Peyer's patch (tissue), 4 donors: ENCODE results near the gene BLM.

Experiments
- POLR2A ChIP-seq, 2 donors: fragments of 450-650 bp; IDR thresholded peaks; one replicate each; pipeline ENCODE4 v1.5.1; 2017; ENCODE audit warnings: antibody characterized with exemption in 2 of 2, mild to moderate bottlenecking in 2 of 2, moderate library complexity in 2 of 2
- TF ChIP-seq, protein P1 (sequence below), 6 experiments: fragments of 450-650 bp in 4 of 6; fragments of 200-600 bp in 2 of 6; sonication (generic) in 1 of 6; IDR thresholded peaks; one replicate each; pipeline ENCODE4 v1.5.1; 2017 to 2019; ENCODE audit warnings: antibody characterized with exemption in 6 of 6, mild to moderate bottlenecking in 3 of 6, moderate library complexity in 1 of 6

DNA sequence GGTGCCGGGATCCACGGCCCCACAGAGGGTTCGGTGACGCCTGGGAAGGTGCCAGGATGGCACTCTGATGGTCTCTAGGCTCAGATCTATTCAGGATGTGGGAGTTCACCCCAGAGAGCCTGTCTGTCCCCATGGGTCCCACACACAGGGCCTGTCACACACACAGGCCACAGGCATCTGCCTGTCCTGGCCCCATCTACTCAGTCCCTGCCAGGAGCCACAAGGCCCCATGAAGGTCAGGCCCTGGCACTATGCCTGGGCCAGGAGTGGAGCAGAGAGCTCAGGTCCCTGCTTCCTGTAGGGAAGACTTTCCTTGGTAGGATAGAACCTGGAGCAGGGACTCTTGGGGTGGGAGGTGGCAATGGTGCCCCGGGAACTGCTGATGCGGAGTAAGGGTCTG is 102.2 kb downstream of the BLM start:
- TF ChIP-seq, protein P1, sequence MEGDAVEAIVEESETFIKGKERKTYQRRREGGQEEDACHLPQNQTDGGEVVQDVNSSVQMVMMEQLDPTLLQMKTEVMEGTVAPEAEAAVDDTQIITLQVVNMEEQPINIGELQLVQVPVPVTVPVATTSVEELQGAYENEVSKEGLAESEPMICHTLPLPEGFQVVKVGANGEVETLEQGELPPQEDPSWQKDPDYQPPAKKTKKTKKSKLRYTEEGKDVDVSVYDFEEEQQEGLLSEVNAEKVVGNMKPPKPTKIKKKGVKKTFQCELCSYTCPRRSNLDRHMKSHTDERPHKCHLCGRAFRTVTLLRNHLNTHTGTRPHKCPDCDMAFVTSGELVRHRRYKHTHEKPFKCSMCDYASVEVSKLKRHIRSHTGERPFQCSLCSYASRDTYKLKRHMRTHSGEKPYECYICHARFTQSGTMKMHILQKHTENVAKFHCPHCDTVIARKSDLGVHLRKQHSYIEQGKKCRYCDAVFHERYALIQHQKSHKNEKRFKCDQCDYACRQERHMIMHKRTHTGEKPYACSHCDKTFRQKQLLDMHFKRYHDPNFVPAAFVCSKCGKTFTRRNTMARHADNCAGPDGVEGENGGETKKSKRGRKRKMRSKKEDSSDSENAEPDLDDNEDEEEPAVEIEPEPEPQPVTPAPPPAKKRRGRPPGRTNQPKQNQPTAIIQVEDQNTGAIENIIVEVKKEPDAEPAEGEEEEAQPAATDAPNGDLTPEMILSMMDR (IDR thresholded peaks at IDR 0.05): no peak
- no peak for TF ChIP-seq POLR2A (IDR thresholded peaks at IDR 0.05)
